OCI-LY1 (cell line): Measurements from ENCODE around the gene SFXN4.

Experiments
- EZH2 ChIP-seq: fragments of 200-600 bp; sonication (generic), shearing (Covaris generic); IDR thresholded peaks from 2 replicates; pipeline ENCODE4 v1.8.0; 2017; ENCODE audit warnings: borderline replicate concordance, mixed run types, mild to moderate bottlenecking, antibody characterized with exemption, low read length, moderate library complexity, mixed read lengths
- TF ChIP-seq, protein P1 (sequence below): fragments of 200-600 bp; sonication (generic), shearing (Covaris generic); IDR thresholded peaks from 2 replicates; pipeline ENCODE4 v1.5.1; 2017; ENCODE audit warnings: mild to moderate bottlenecking, antibody characterized with exemption, low read length, moderate library complexity, mixed read lengths

DNA sequence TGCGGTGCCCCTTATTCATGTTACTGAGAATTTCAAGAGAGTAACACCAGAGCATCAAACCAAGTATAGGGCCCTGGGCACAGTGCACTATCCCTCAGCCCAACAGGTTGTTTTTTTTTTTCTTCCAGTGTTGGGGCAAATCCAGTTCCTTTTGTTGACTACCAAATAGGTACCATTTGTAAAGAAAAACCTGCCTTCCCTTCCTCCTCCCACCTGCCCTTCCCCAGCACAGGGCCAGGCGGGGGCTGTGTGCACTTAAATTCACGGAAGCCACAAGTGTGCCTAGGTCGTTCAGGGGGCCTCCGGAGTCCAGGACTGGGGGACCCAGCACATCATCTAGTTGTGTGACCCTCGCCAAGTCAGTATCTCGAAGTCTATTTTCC, 595 bp upstream of the SFXN4 start:
- no peak for TF ChIP-seq EZH2
- TF ChIP-seq, protein P1, sequence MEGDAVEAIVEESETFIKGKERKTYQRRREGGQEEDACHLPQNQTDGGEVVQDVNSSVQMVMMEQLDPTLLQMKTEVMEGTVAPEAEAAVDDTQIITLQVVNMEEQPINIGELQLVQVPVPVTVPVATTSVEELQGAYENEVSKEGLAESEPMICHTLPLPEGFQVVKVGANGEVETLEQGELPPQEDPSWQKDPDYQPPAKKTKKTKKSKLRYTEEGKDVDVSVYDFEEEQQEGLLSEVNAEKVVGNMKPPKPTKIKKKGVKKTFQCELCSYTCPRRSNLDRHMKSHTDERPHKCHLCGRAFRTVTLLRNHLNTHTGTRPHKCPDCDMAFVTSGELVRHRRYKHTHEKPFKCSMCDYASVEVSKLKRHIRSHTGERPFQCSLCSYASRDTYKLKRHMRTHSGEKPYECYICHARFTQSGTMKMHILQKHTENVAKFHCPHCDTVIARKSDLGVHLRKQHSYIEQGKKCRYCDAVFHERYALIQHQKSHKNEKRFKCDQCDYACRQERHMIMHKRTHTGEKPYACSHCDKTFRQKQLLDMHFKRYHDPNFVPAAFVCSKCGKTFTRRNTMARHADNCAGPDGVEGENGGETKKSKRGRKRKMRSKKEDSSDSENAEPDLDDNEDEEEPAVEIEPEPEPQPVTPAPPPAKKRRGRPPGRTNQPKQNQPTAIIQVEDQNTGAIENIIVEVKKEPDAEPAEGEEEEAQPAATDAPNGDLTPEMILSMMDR: no peak
